Hepatocyte (in vitro differentiated cells): ENCODE data around the gene STK24. TPM values are rescaled to one million over a fixed set of nuclear protein-coding genes. Genes with fewer than 3 reads are reported as not detected.

Experiments used
- DNase-seq: peaks from one replicate; pipeline ENCODE4 v3.0.0-alpha.2; 2016; ENCODE audit warnings: low spot score
- H2AFZ ChIP-seq: fragments of 200-600 bp; sonication (generic); 2 replicates; pipeline ENCODE4 v1.6.0; 2016; ENCODE audit warnings: antibody characterized with exemption, mild to moderate bottlenecking
- H3K27ac ChIP-seq: fragments of 200-600 bp; sonication (generic); 2 replicates; pipeline ENCODE4 v1.5.1; 2016; ENCODE audit warnings: mild to moderate bottlenecking
- H3K27me3 ChIP-seq: fragments of 200-600 bp; sonication (generic); 2 replicates; pipeline ENCODE4 v1.6.1; 2016
- H3K36me3 ChIP-seq: fragments of 200-600 bp; sonication (generic); replicated peaks from 2 replicates; pipeline ENCODE4 v1.5.1; 2016; ENCODE audit warnings: low read depth; ENCODE audit not compliant: insufficient read depth
- H3K4me1 ChIP-seq: fragments of 200-600 bp; sonication (generic); 2 replicates; pipeline ENCODE4 v1.5.1; 2016; ENCODE audit warnings: mild to moderate bottlenecking, moderate library complexity; ENCODE audit not compliant: insufficient read depth
- H3K4me2 ChIP-seq: fragments of 200-600 bp; sonication (generic); 2 replicates; pipeline ENCODE4 v1.6.0; 2016
- H3K4me3 ChIP-seq: fragments of 200-600 bp; sonication (generic); 2 replicates; pipeline ENCODE4 v1.5.1; 2016; ENCODE audit warnings: mild to moderate bottlenecking
- H3K79me2 ChIP-seq: fragments of 200-600 bp; sonication (generic); 2 replicates; pipeline ENCODE4 v1.6.0; 2017; ENCODE audit warnings: mild to moderate bottlenecking
- H3K9me2 ChIP-seq: fragments of 200-600 bp; sonication (generic); replicated peaks from 2 replicates; pipeline ENCODE4 v1.6.0; 2017; ENCODE audit warnings: mild to moderate bottlenecking; ENCODE audit not compliant: insufficient read depth
- H3K9me3 ChIP-seq: fragments of 200-600 bp; sonication (generic); 2 replicates; pipeline ENCODE4 v1.5.1; 2016; ENCODE audit warnings: low read depth, mild to moderate bottlenecking
- H4K20me1 ChIP-seq: fragments of 200-600 bp; sonication (generic); 2 replicates; pipeline ENCODE4 v1.6.0; 2016; ENCODE audit warnings: mild to moderate bottlenecking; ENCODE audit not compliant: insufficient read depth, poor library complexity, severe bottlenecking
- EZH2 ChIP-seq: fragments of 200-600 bp; sonication (generic); IDR thresholded peaks from 2 replicates; pipeline ENCODE4 v1.6.1; 2016; ENCODE audit warnings: antibody characterized with exemption, mild to moderate bottlenecking, borderline replicate concordance
- EZH2phosphoT487 ChIP-seq: fragments of 200-600 bp; sonication (generic); IDR thresholded peaks from one replicate; pipeline ENCODE4 v1.6.1; 2018; ENCODE audit warnings: antibody characterized with exemption, mild to moderate bottlenecking, low read depth, moderate library complexity; ENCODE audit not compliant: unreplicated experiment, severe bottlenecking
- WGBS: methylation state at CpG from one replicate; pipeline ENCODE4 v1.1.6; 2016; ENCODE audit warnings: low lambda C conversion rate; ENCODE audit errors: missing lambda C conversion rate; 5-methylcytosine and 5-hydroxymethylcytosine counted together
- polyA plus RNA-seq: library from polyadenylated mRNA; unstranded; fragments of >200 nt; fragmentation: Nextera tagmentation; extraction: Ambion mirVana; gene quantifications from 2 replicates; pipeline ENCODE4 v1.2.1, GENCODE V29; 2016
- total RNA-seq: library from RNA; depleted of rRNA; stranded (reverse); fragments of >200 nt; gene quantifications from 2 replicates; pipeline ENCODE4 v1.2.3, GENCODE V29; 2014
- TF ChIP-seq, protein P1 (sequence below): fragments of 200-600 bp; sonication (generic); IDR thresholded peaks from 2 replicates; pipeline ENCODE4 v1.5.1; 2016; ENCODE audit warnings: antibody characterized with exemption, mild to moderate bottlenecking; ENCODE audit not compliant: poor library complexity

STK24 gene
- total and polyA plus RNA-seq, 2 experiments from 2014 or later: 71.2 to 74.4 TPM

GRCh38 chr13:98442391-98443230 lies 134.3 kb downstream of the STK24 start:
- Histone ChIP-seq H3K4me2 (no peak overlapping the region), H3K4me3 (no peak overlapping the region), H3K4me1 (peaks cover 2% of the 10 kb centered on the region), H3K27ac (no peak overlapping the region), H3K9me3 (no peaks in the 10 kb centered on the region), H3K9me2 (no peaks in the 10 kb centered on the region), H3K79me2 (no peaks in the 10 kb centered on the region), H3K36me3 (no peaks in the 10 kb centered on the region), H3K27me3 (no peaks in the 10 kb centered on the region), H2AFZ (no peak overlapping the region), H4K20me1 (no peaks in the 10 kb centered on the region)
- 91% methylated on average over 27 of the region's 27 CpGs for WGBS
- TF ChIP-seq EZH2phosphoT487: no peak
- TF ChIP-seq EZH2: no peak
- TF ChIP-seq, protein P1, sequence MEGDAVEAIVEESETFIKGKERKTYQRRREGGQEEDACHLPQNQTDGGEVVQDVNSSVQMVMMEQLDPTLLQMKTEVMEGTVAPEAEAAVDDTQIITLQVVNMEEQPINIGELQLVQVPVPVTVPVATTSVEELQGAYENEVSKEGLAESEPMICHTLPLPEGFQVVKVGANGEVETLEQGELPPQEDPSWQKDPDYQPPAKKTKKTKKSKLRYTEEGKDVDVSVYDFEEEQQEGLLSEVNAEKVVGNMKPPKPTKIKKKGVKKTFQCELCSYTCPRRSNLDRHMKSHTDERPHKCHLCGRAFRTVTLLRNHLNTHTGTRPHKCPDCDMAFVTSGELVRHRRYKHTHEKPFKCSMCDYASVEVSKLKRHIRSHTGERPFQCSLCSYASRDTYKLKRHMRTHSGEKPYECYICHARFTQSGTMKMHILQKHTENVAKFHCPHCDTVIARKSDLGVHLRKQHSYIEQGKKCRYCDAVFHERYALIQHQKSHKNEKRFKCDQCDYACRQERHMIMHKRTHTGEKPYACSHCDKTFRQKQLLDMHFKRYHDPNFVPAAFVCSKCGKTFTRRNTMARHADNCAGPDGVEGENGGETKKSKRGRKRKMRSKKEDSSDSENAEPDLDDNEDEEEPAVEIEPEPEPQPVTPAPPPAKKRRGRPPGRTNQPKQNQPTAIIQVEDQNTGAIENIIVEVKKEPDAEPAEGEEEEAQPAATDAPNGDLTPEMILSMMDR: no peak
- DNase-seq: no peak

DNA sequence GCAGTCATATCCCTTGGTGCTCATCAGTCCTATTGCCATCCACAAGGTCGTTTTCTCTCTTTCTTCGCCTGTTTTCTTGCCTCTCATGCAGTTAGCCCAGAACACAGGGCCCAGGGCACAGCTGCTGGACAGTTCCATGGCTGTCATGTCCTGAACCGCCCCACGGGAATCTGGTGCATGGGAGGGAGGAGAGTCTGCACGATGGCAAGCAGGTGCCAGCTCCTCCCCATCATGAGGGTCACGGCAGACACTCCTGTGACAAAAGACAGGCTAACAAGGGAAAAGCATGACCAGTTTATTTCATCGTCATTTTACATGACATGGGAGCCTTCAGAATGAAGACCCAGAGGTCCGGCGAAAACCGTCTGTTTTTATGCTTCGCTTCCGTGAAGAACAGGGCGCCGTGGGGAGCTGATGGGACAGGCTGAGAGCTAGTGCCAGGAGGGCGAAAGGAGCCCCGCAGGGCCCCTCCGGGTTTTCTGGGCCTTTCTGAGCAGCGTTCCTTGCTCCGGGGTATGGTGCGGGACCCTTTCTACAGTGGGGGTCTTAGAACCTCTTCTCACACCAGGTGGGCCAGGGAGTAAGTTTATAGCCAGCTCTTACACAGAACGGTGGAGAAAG lies 135.7 kb downstream of the STK24 start:
- Histone ChIP-seq H3K27ac (no peak overlapping the region), H2AFZ (no peak overlapping the region), H3K36me3 (no peaks in the 10 kb centered on the region), H3K27me3 (no peaks in the 10 kb centered on the region), H3K9me2 (no peaks in the 10 kb centered on the region), H3K9me3 (no peaks in the 10 kb centered on the region), H3K79me2 (no peaks in the 10 kb centered on the region), H3K4me3 (no peak overlapping the region), H3K4me2 (no peak overlapping the region), H4K20me1 (no peaks in the 10 kb centered on the region), H3K4me1 (peaks cover 2% of the 10 kb centered on the region)
- TF ChIP-seq, protein P1: no peak
- TF ChIP-seq EZH2phosphoT487 (no peak), EZH2 (no peak)
- WGBS: 93% methylated on average over 21 of the region's 21 CpGs
- no peak for DNase-seq

DNA sequence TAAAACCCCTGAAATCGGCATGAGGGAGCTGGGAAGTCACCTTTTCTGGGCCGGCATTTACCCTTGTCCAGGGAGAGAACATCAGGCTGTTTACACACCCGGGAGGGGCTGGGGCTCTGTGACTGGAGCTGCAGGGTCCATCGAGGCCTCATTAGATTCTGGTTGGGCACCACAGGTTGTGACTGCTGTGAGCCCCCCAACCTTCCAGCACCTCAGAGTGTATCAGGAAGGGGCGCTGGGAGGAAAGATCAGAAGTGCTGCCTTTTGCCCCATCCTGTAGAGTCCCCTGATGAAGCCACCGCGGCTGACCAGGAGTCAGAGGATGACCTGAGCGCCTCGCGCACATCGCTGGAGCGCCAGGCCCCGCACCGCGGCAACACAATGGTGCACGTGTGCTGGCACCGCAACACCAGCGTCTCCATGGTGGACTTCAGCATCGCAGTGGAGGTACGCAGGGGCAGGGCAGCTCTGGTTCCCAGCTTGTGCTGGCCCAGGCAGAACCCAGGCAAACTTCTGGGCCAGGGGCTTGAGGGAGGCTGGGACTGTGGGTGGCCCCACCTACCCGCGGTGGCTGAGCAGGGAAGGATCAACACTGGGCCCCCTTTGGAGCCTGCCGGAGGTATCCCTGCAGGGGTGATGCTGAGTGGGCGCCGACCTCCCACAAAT lies 136.4 kb downstream of the STK24 start:
- Histone ChIP-seq H3K4me2 (no peak overlapping the region), H3K4me1 (peaks cover 1% of the 10 kb centered on the region), H3K9me3 (no peaks in the 10 kb centered on the region), H3K27ac (no peak overlapping the region), H3K27me3 (no peaks in the 10 kb centered on the region), H3K4me3 (no peak overlapping the region), H4K20me1 (no peaks in the 10 kb centered on the region), H2AFZ (no peak overlapping the region), H3K79me2 (no peaks in the 10 kb centered on the region), H3K9me2 (no peaks in the 10 kb centered on the region), H3K36me3 (no peaks in the 10 kb centered on the region)
- no peak for DNase-seq
- TF ChIP-seq, protein P1: no peak
- TF ChIP-seq EZH2: no peak
- TF ChIP-seq EZH2phosphoT487: no peak
- WGBS: 95% methylated on average over 25 of the region's 25 CpGs
